ENCODE measurements around the gene SLC35E4.

Gene SLC35E4

GRCh38 chr22:30689622-30690021, 54.0 kb downstream of the SLC35E4 start:
- Histone ChIP-seq H3K4me1 (ENCODE audit: low read depth, poor library complexity, severe bottlenecking) (peaks cover 6% of the 10 kb centered on the region), H3K9ac (no peak overlapping the region), H4K20me1 (ENCODE audit: insufficient read depth) (no peaks in the 10 kb centered on the region), H3K36me3 (ENCODE audit: insufficient read depth) (no peaks in the 10 kb centered on the region), H3K4me2 (no peak overlapping the region), H3K4me3 (IDR thresholded peaks at IDR 0.05; ENCODE audit: insufficient read depth, low read depth, low read length) (no peak overlapping the region), H3K27ac (no peak overlapping the region), H3K27me3 (ENCODE audit: insufficient read depth, low read depth) (no peaks in the 10 kb centered on the region), H3K79me2 (ENCODE audit: insufficient read depth, low read depth) (no peaks in the 10 kb centered on the region), H2AFZ (ENCODE audit: low read depth) (no peak overlapping the region)
- no peak for TF ChIP-seq CTCF (conservative IDR thresholded peaks at IDR 0.05; ENCODE audit: low read depth, low read length)

- no peak overlapping the region for H3K4me3 ChIP-seq (IDR thresholded peaks at IDR 0.05; ENCODE audit: insufficient read depth, low read depth, low read length)
- no peak for TF ChIP-seq CTCF (conservative IDR thresholded peaks at IDR 0.05; ENCODE audit: low read depth, low read length)
- H3K36me3 ChIP-seq (ENCODE audit: insufficient read depth): no peaks in the 10 kb centered on the region
These were observed 55.6 kb downstream of the SLC35E4 start for GRCh38 chr22:30691204-30691603.

GRCh38 chr22:30694171-30694639, 58.6 kb downstream of the SLC35E4 start:
- Histone ChIP-seq H2AFZ (ENCODE audit: low read depth) (peak overlapping the region; percentile 96), H3K4me2 (peak overlapping the region; percentile 61), H3K27me3 (ENCODE audit: insufficient read depth, low read depth) (no peaks in the 10 kb centered on the region), H3K9ac (peak overlapping the region; percentile 84), H3K36me3 (ENCODE audit: insufficient read depth) (no peaks in the 10 kb centered on the region), H3K79me2 (ENCODE audit: insufficient read depth, low read depth) (peaks cover 18% of the 10 kb centered on the region; the same call in 1 of the 2 replicates), H3K27ac (peak overlapping the region; percentile 72), H3K4me3 (IDR thresholded peaks at IDR 0.05; ENCODE audit: insufficient read depth, low read depth, low read length) (no peak overlapping the region), H4K20me1 (ENCODE audit: insufficient read depth) (no peaks in the 10 kb centered on the region), H3K4me1 (ENCODE audit: low read depth, poor library complexity, severe bottlenecking) (peaks cover 36% of the 10 kb centered on the region)
- no peak for TF ChIP-seq CTCF (conservative IDR thresholded peaks at IDR 0.05; ENCODE audit: low read depth, low read length)

More at GRCh38 chr22:30691204-30691603, 55.6 kb downstream of the SLC35E4 start:
- Histone ChIP-seq H4K20me1 (ENCODE audit: insufficient read depth) (no peaks in the 10 kb centered on the region), H2AFZ (ENCODE audit: low read depth) (no peak overlapping the region), H3K4me1 (ENCODE audit: low read depth, poor library complexity, severe bottlenecking) (peaks cover 18% of the 10 kb centered on the region), H3K79me2 (ENCODE audit: insufficient read depth, low read depth) (no peaks in the 10 kb centered on the region), H3K27ac (no peak overlapping the region), H3K27me3 (ENCODE audit: insufficient read depth, low read depth) (no peaks in the 10 kb centered on the region), H3K4me2 (no peak overlapping the region), H3K9ac (no peak overlapping the region)

- Histone ChIP-seq H3K4me1 (ENCODE audit: low read depth, poor library complexity, severe bottlenecking) (peaks cover 36% of the 10 kb centered on the region), H3K79me2 (ENCODE audit: insufficient read depth, low read depth) (peaks cover 21% of the 10 kb centered on the region; the same call in 1 of the 2 replicates), H3K4me3 (IDR thresholded peaks at IDR 0.05; ENCODE audit: insufficient read depth, low read depth, low read length) (no peak within 1 kb of the TSS), H2AFZ (ENCODE audit: low read depth) (peak within 1 kb of the TSS; percentile 96), H3K36me3 (ENCODE audit: insufficient read depth) (no peaks in the 10 kb centered on the region), H3K9ac (peak within 1 kb of the TSS; percentile 84), H3K27ac (peak within 1 kb of the TSS; percentile 72), H3K4me2 (peak within 1 kb of the TSS; percentile 65), H4K20me1 (ENCODE audit: insufficient read depth) (no peaks in the 10 kb centered on the region), H3K27me3 (ENCODE audit: insufficient read depth, low read depth) (no peaks in the 10 kb centered on the region)
- TF ChIP-seq CTCF (conservative IDR thresholded peaks at IDR 0.05; ENCODE audit: low read depth, low read length): no peak
These were observed 59.2 kb downstream of the SLC35E4 start, which contains the start of gene OSBP2 for GRCh38 chr22:30694640-30695350. OSBP2 (plus strand) TSS chr22:30694874; CDS start chr22:30694910, 36 bp downstream.
